SU-DHL-6 (cell line): ENCODE results near the gene PPP1R3G.

Experiments used
- CTCF ChIP-seq: fragments of 200-600 bp; sonication (generic); IDR thresholded peaks from one replicate; pipeline ENCODE4 v1.5.1; 2017; ENCODE audit warnings: antibody characterized with exemption, mild to moderate bottlenecking, low read length, moderate library complexity; ENCODE audit not compliant: insufficient read depth, poor library complexity, severe bottlenecking
- EZH2phosphoT487 ChIP-seq: fragments of 200-600 bp; sonication (generic), shearing (Covaris generic); conservative IDR thresholded peaks from 2 replicates; pipeline ENCODE4 v1.6.1; 2018; ENCODE audit warnings: mild to moderate bottlenecking, antibody characterized with exemption, low read length, moderate library complexity, mixed read lengths

DNA sequence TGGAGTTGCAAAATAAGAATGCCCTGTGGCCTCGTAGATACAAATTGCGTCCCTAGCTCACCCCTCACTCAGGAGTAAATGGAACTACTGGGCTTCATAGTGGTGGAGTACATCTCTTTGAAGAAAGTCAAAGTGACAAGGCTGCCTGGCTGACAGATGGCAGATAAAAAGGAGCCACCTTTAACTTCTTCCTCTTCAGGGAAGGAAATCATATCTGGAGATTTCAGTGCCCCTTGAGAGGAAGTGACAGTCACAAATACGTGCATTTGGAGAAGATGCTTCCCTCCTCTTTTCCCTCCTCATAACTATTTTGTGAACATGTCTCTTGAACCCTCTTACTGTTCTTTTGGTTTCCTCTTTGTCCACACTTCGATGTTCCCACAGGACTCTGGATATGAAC, 43.2 kb downstream of the PPP1R3G start:
- TF ChIP-seq CTCF = no peak
- no peak for TF ChIP-seq EZH2phosphoT487
